ENCODE data around the gene CACNB4.

GRCh38 chr2:152097290-152097800 is 1.5 kb downstream of the CACNB4 start:
- TF ChIP-seq CTCF (IDR thresholded peaks at IDR 0.05 in 8 of 11, conservative IDR thresholded peaks at IDR 0.05 in 3 of 11) (no peak), POLR2A (IDR thresholded peaks at IDR 0.05) (no peak)
